C4-2B (cell line): ENCODE measurements around the gene VSTM4.

Experiments
- H3K27ac ChIP-seq: fragments of 450-650 bp; 2 replicates; pipeline ENCODE4 v1.5.1; 2017
- ZFX ChIP-seq: fragments of 450-650 bp; IDR thresholded peaks from 2 replicates; pipeline ENCODE4 v1.6.1; 2017
- TF ChIP-seq, protein P1 (sequence below): fragments of 450-650 bp; conservative IDR thresholded peaks from 2 replicates; pipeline ENCODE4 v1.5.1; 2017; ENCODE audit warnings: mild to moderate bottlenecking

Gene VSTM4

GRCh38 chr10:49107111-49107886, 8.0 kb downstream of the VSTM4 start:
- TF ChIP-seq, protein P1, sequence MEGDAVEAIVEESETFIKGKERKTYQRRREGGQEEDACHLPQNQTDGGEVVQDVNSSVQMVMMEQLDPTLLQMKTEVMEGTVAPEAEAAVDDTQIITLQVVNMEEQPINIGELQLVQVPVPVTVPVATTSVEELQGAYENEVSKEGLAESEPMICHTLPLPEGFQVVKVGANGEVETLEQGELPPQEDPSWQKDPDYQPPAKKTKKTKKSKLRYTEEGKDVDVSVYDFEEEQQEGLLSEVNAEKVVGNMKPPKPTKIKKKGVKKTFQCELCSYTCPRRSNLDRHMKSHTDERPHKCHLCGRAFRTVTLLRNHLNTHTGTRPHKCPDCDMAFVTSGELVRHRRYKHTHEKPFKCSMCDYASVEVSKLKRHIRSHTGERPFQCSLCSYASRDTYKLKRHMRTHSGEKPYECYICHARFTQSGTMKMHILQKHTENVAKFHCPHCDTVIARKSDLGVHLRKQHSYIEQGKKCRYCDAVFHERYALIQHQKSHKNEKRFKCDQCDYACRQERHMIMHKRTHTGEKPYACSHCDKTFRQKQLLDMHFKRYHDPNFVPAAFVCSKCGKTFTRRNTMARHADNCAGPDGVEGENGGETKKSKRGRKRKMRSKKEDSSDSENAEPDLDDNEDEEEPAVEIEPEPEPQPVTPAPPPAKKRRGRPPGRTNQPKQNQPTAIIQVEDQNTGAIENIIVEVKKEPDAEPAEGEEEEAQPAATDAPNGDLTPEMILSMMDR: no peak
- no peak for TF ChIP-seq ZFX
- H3K27ac ChIP-seq: peak overlapping the region; percentile 30; the same call in 1 of the 2 replicates

DNA sequence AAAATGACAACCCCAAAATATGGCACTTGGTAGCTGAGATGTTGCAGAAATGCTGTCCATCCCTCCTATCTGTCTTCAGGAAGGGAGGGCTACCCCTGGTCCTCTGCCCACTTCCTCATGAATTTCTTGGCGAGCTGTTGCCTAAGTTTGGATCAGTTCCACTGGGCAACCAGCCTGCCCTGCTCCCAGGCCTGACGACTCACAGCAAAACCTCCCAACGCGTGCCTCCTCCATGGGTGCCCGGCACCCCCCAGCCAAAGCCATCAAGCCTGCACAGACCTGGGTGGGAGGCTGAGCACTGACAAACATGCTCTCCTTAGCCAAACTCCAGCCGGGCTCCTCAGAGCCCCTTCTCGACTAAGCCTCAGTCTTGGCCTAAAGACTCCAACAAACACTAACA, 8.9 kb downstream of the VSTM4 start:
- no peak for TF ChIP-seq ZFX
- TF ChIP-seq, protein P1: no peak

DNA sequence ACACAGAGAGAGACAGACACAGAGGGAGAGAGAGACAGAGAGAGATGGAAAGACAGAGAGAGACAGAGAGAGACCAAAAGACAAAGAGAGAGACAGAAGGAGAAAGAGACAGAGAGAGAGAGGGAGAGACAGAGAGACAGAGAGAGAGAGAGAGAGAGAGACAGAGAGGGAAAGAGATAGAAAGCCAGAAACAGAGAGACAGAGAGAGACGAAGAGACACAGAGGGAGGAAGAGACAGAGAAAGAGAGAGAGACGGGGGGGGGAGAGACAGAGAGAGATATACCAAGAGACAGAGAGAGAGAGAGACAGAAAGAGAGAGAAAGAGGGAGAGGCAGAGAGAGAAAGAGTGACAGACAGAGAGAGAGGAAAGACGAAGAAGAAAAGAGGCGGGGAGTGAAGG, 10.2 kb downstream of the VSTM4 start:
- no peak overlapping the region for H3K27ac ChIP-seq
- no peak for TF ChIP-seq ZFX
- TF ChIP-seq, protein P1: no peak

More for the DNA sequence above, 8.9 kb downstream of the VSTM4 start:
- H3K27ac ChIP-seq: peak overlapping the region; percentile 30; the same call in 1 of the 2 replicates

- H3K27ac ChIP-seq: no peak overlapping the region
- TF ChIP-seq, protein P1: no peak
- TF ChIP-seq ZFX: no peak
Observed at GRCh38 chr10:49104323-49104722, 11.0 kb downstream of the VSTM4 start.

DNA sequence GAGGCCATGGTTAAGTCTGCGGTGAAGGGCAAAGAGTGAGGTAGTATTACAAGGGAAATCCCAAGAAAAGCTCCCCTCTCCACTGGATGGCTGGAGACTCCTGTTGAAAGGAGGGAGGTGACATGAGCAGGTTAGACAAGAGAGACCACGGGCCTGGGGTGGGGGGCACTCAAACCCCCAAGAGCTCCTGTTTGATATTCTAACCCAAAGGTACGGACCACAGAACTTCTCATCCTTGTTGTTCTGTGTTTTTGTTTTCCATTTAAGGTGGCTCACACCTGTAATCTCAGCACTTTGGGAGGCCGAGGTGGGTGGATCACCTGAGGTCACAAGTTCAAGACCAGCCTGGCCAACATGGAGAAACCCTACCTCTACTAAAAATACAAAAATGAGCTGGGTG, 11.6 kb downstream of the VSTM4 start:
- H3K27ac ChIP-seq: no peak overlapping the region
- no peak for TF ChIP-seq ZFX
- TF ChIP-seq, protein P1: no peak

DNA sequence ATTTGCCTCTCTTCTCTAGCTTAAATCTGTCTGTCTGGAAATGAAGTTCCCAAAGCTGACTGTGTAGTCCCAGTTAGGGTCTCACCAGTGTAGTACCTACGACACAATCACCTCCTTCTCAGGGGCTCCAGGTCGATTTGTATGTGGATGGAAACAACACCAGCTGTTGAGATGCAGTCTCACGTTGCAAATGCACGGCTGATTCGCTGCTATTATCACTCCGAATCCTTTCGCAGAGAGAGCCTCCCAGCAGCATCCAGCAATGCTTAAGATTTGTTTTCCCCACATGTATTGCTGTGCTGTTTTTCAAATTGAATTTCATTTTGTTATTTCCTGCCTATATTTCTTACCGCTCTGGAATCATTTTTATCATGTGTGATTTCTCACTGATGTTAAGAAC, 16.3 kb downstream of the VSTM4 start:
- no peak overlapping the region for H3K27ac ChIP-seq
- TF ChIP-seq, protein P1: no peak
- no peak for TF ChIP-seq ZFX

DNA sequence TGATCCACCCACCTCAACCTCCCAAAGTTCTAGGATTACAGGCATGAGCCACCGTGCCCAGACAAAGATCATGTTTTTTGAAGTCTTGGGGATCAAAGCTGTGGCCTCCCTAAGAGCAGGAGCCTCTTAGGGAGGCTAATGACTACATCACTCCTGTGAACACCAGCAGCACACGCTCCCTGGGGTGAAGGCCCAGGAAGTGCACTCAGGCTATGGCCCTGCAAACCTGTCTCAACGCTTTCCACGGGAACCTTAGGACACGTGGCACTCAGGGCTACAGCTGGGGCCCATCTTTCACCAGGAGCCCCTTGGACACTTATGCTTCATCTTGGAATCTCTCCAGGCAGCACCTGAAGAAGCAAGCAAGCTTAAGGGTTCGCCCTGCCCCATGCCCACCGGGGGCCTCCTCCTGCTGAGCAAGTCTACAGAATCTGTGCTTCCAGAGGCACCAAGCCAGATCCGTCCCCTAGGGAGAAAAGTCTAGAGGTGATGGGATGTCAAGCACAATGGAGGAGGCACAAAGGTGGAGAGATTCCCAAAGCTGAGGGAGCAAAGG, 18.4 kb downstream of the VSTM4 start:
- TF ChIP-seq ZFX: no peak
- TF ChIP-seq, protein P1: no peak

More for the DNA sequence above, 18.4 kb downstream of the VSTM4 start:
- no peak overlapping the region for H3K27ac ChIP-seq
